Activated naive CD4-positive, alpha-beta T cell treated with anti-CD3 and anti-CD28 coated beads, Interleukin-2, amount 10 ng/mL, durations not matched to agents 7 days and 5 days (primary cell): Measurements from ENCODE around the gene MEX3C.

Experiments used
- CTCF ChIA-PET: fragments of 350-600 bp; sonication (Branson Sonifier 250); formaldehyde crosslinking; loops from one replicate; lab custom pipeline; 2021; ENCODE audit warnings: antibody characterized with exemption; lab: Charles Lee
- DNase-seq: peaks from one replicate; pipeline ENCODE4 v3.0.0-alpha.2; 2020
- H3K27ac Mint-ChIP-seq: one replicate; pipeline ENCODE4 v1.8.0; 2021; ENCODE audit warnings: mild to moderate bottlenecking, moderate library complexity, mixed read lengths
- H3K27me3 Mint-ChIP-seq: one replicate; pipeline ENCODE4 v1.8.0; 2021; ENCODE audit warnings: mild to moderate bottlenecking, mixed read lengths
- H3K36me3 Mint-ChIP-seq: one replicate; pipeline ENCODE4 v1.8.0; 2021; ENCODE audit warnings: mixed read lengths
- H3K4me1 Mint-ChIP-seq: one replicate; pipeline ENCODE4 v1.8.0; 2021; ENCODE audit warnings: mixed read lengths
- H3K4me3 Mint-ChIP-seq: one replicate; pipeline ENCODE4 v1.8.0; 2021; ENCODE audit warnings: mild to moderate bottlenecking, moderate library complexity, mixed read lengths
- H3K9me3 Mint-ChIP-seq: one replicate; pipeline ENCODE4 v1.8.0; 2021; ENCODE audit warnings: mixed read lengths

Gene MEX3C

GRCh38 chr18:51197661-51198424 lies at the start of gene MEX3C:
TSS of gene MEX3C (minus strand) at chr18:51197681. CDS start at chr18:51197320, 361 bp downstream.
- Mint-ChIP-seq H3K27ac (peak within 1 kb of the TSS; percentile 98), H3K36me3 (peaks cover 18% of the 10 kb centered on the region), H3K27me3 (no peaks in the 10 kb centered on the region), H3K4me3 (peak within 1 kb of the TSS; percentile 96), H3K4me1 (peaks cover 35% of the 10 kb centered on the region), H3K9me3 (no peaks in the 10 kb centered on the region)
- CTCF ChIA-PET: interaction anchor here (1.3 to 2.0 kb wide), 2 partner anchors 46 to 48 kb away, joined by 3 to 5 read pairs; no protein-coding TSS in a partner anchor
- DNase-seq: peak; percentile 99

- no peaks in the 10 kb centered on the region for H3K27me3 Mint-ChIP-seq
- H3K9me3 Mint-ChIP-seq: no peaks in the 10 kb centered on the region
- CTCF ChIA-PET: no interaction called here
- H3K27ac Mint-ChIP-seq: no peak overlapping the region
- DNase-seq: no peak
- peaks cover 2% of the 10 kb centered on the region for H3K4me1 Mint-ChIP-seq
- H3K4me3 Mint-ChIP-seq: no peak overlapping the region
- H3K36me3 Mint-ChIP-seq: no peaks in the 10 kb centered on the region
Observed at GRCh38 chr18:51241226-51241625, 43.7 kb upstream of the MEX3C start.

- Mint-ChIP-seq H3K27me3 (peaks cover 4% of the 10 kb centered on the region), H3K9me3 (no peaks in the 10 kb centered on the region), H3K4me1 (peaks cover 24% of the 10 kb centered on the region), H3K4me3 (no peak overlapping the region), H3K27ac (no peak overlapping the region), H3K36me3 (no peaks in the 10 kb centered on the region)
- DNase-seq: no peak
- CTCF ChIA-PET: interaction anchor here (2.3 kb wide), 1 partner anchor 82 kb away, joined by 5 read pairs; no protein-coding TSS in a partner anchor
Observed at GRCh38 chr18:51236225-51236624, 38.7 kb upstream of the MEX3C start.

DNA sequence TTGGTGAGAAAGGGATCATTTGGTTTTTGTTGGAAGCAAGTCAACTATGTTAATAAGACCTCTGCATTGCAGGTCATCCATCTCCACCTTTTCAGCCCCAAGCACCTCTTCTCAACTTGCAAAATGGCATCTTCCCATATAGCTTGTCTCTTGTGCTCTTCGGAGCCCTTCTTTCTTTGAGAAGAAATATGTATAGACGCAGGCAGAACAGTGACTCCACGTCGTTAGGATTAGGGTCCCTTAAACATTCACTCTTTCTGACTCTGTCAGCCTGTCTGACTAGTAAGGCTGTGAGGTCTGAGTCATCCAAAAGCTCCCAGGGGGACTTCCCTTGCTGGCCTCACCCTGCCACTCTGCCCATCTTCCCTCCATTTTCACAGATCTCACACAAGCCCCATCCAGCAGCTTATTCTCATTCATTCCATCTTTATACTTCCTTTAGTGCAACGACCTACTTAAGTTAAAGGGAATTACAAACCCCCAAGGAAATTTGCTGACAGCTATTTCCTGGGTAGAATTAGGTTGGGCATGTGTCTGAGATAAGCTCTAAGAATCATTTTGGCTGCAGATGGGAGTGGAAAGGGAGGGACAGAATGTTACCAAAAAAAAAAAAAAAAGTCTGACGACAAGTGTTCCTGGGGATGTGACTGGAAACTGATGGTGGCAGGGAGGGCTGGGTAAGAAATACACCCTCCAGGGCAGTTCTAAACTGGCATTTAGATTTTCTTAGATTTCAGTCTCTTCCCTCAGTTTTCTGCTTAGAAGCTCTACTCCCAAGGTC lies 37.7 kb upstream of the MEX3C start:
- no peaks in the 10 kb centered on the region for H3K9me3 Mint-ChIP-seq
- CTCF ChIA-PET: interaction anchor here (0.8 to 2.3 kb wide), 2 partner anchors 81 to 1500 kb away, joined by 3 to 5 read pairs; no protein-coding TSS in a partner anchor
- H3K27me3 Mint-ChIP-seq: peaks cover 4% of the 10 kb centered on the region
- H3K4me3 Mint-ChIP-seq: no peak overlapping the region
- H3K4me1 Mint-ChIP-seq: peaks cover 24% of the 10 kb centered on the region
- no peaks in the 10 kb centered on the region for H3K36me3 Mint-ChIP-seq
- H3K27ac Mint-ChIP-seq: no peak overlapping the region
- DNase-seq: no peak

GRCh38 chr18:51234117-51235008 lies 36.9 kb upstream of the MEX3C start:
- CTCF ChIA-PET: interaction anchor here (2.3 kb wide), 1 partner anchor 80 kb away, joined by 5 read pairs; no protein-coding TSS in a partner anchor
- no peak for DNase-seq
- Mint-ChIP-seq H3K4me1 (peaks cover 24% of the 10 kb centered on the region), H3K4me3 (no peak overlapping the region), H3K27me3 (peaks cover 4% of the 10 kb centered on the region), H3K9me3 (no peaks in the 10 kb centered on the region), H3K27ac (no peak overlapping the region), H3K36me3 (no peaks in the 10 kb centered on the region)

GRCh38 chr18:51229328-51229727 lies 31.8 kb upstream of the MEX3C start:
- H3K9me3 Mint-ChIP-seq: no peaks in the 10 kb centered on the region
- no peak for DNase-seq
- CTCF ChIA-PET: no interaction called here
- no peak overlapping the region for H3K27ac Mint-ChIP-seq
- peaks cover 7% of the 10 kb centered on the region for H3K27me3 Mint-ChIP-seq
- peaks cover 2% of the 10 kb centered on the region for H3K4me1 Mint-ChIP-seq
- no peaks in the 10 kb centered on the region for H3K36me3 Mint-ChIP-seq
- no peak overlapping the region for H3K4me3 Mint-ChIP-seq

DNA sequence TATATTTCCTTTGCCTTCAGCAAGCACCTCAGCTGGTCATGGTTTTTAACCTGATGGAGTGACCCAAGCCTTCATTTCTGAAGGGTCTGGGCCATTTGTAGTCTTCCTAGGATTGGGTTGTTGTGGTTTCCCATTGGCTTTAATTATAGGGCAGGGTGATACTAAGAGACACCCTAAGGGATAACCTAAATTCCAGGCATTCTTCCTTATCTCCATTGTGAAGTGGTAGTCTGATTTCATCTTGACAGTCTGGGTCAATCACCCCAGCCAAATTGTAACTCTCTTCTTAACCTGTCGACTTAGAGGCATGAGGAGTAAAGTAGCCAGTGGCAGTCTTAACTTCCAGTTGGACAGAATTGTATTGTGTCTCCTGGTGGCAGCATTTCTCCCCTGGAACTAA lies 30.2 kb upstream of the MEX3C start:
- Mint-ChIP-seq H3K9me3 (no peaks in the 10 kb centered on the region), H3K27ac (no peak overlapping the region), H3K27me3 (peaks cover 3% of the 10 kb centered on the region), H3K4me3 (no peak overlapping the region), H3K36me3 (no peaks in the 10 kb centered on the region), H3K4me1 (no peaks in the 10 kb centered on the region)
- no peak for DNase-seq
- CTCF ChIA-PET: no interaction called here

GRCh38 chr18:51226587-51227350 lies 29.3 kb upstream of the MEX3C start:
- Mint-ChIP-seq H3K4me3 (no peak overlapping the region), H3K27me3 (peaks cover 3% of the 10 kb centered on the region), H3K27ac (no peak overlapping the region), H3K9me3 (no peaks in the 10 kb centered on the region), H3K36me3 (no peaks in the 10 kb centered on the region), H3K4me1 (no peaks in the 10 kb centered on the region)
- CTCF ChIA-PET: no interaction called here
- no peak for DNase-seq

GRCh38 chr18:51226068-51226467 lies 28.6 kb upstream of the MEX3C start:
- H3K36me3 Mint-ChIP-seq: no peaks in the 10 kb centered on the region
- H3K9me3 Mint-ChIP-seq: no peaks in the 10 kb centered on the region
- H3K4me3 Mint-ChIP-seq: no peak overlapping the region
- CTCF ChIA-PET: no interaction called here
- no peak for DNase-seq
- H3K27me3 Mint-ChIP-seq: peaks cover 3% of the 10 kb centered on the region
- no peaks in the 10 kb centered on the region for H3K4me1 Mint-ChIP-seq
- H3K27ac Mint-ChIP-seq: no peak overlapping the region

GRCh38 chr18:51212606-51213005 lies 15.1 kb upstream of the MEX3C start:
- DNase-seq: no peak
- no peak overlapping the region for H3K27ac Mint-ChIP-seq
- H3K4me3 Mint-ChIP-seq: no peak overlapping the region
- CTCF ChIA-PET: no interaction called here
- no peaks in the 10 kb centered on the region for H3K9me3 Mint-ChIP-seq
- no peaks in the 10 kb centered on the region for H3K27me3 Mint-ChIP-seq
- H3K36me3 Mint-ChIP-seq: no peaks in the 10 kb centered on the region
- H3K4me1 Mint-ChIP-seq: peaks cover 16% of the 10 kb centered on the region

DNA sequence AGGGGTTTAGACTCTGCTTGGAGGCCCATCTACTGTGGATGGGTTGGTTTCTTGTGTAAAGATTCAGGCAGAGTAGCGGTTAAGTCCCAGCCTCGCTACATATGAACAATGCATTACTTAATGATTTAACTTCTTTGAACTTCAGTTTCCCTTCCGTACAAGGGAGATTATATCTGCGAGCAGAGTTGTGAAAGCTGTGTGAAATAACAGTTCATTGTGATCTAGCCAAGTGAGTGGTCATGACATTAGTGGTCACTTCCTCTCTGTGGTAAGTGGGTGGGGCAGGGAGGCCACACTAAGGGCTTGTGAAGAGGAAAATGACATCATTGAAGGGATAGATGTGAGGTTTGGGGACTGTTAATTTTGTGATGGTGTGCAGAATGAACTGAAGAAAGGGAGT lies 14.1 kb upstream of the MEX3C start:
- peak; percentile 65 for DNase-seq
- no peaks in the 10 kb centered on the region for H3K36me3 Mint-ChIP-seq
- CTCF ChIA-PET: no interaction called here
- peaks cover 16% of the 10 kb centered on the region for H3K4me1 Mint-ChIP-seq
- H3K27me3 Mint-ChIP-seq: no peaks in the 10 kb centered on the region
- H3K4me3 Mint-ChIP-seq: no peak overlapping the region
- H3K27ac Mint-ChIP-seq: peak overlapping the region; percentile 3
- H3K9me3 Mint-ChIP-seq: no peaks in the 10 kb centered on the region

DNA sequence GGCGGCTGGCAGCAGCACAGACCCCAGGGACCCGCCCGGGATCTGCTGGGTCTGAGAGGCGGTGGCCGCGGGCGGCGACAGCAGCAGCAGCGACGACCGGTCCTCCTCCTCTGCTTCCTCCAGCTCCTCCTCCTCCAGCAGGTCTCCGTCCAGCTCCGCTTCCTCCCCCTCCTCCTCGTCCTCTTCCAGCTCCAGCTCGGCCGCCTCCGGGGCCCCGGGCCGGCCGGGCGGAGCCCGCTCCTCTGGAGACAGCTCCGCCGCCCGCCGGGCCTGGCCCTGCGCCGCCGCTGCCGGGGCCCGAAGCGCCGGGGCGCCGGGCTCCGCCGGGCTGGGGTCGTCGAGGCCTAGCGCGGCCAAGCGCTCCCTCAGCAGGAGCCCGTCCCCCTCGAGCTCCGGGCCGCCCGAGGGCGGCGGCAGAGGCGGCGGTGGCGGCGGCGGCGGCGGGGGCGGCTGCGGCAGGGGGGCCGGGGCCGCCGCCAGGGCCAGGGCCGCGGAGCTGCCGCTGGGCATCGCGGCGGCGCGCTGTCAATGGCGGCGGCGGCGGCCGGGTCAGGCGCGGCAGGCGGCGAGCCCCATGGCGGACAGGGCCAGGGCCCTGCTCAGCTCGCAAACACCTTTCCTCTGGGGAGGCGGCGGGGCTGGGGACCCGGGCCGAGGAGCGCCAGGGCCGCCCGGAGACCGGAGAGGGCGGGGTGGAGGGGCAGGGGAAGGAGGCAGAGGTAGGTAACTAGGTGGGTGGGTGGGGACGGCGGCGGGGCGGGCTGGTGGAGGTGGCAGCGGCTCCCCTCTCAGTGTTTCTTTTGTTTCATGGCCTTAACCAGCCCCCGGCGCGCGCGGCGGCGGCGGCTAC lies 445 bp downstream of the MEX3C start:
- peaks cover 22% of the 10 kb centered on the region for H3K36me3 Mint-ChIP-seq
- H3K4me3 Mint-ChIP-seq: peak overlapping the region; percentile 96
- H3K9me3 Mint-ChIP-seq: no peaks in the 10 kb centered on the region
- peaks cover 42% of the 10 kb centered on the region for H3K4me1 Mint-ChIP-seq
- peak overlapping the region; percentile 98 for H3K27ac Mint-ChIP-seq
- CTCF ChIA-PET: interaction anchor here (1.3 to 2.2 kb wide), 3 partner anchors 45 to 87 kb away, joined by 3 to 6 read pairs (median 5); no protein-coding TSS in a partner anchor
- peak; percentile 64 for DNase-seq
- H3K27me3 Mint-ChIP-seq: no peaks in the 10 kb centered on the region
